AG04450 (cell line): Measurements from ENCODE around the gene PCSK9. TPM values are rescaled to one million over a fixed set of nuclear protein-coding genes. Genes with fewer than 3 reads are reported as not detected.

Experiments used
- CTCF ChIA-PET: fragments of 300-600, 350-600 bp; formaldehyde crosslinking; extraction: SDS; loops from one replicate; lab custom pipeline; 2022; ENCODE audit warnings: antibody characterized with exemption, inconsistent platforms; lab: Charles Lee
- POLR2A ChIA-PET: fragments of 350-600 bp; formaldehyde crosslinking; extraction: SDS; loops from one replicate; lab custom pipeline; 2021; ENCODE audit warnings: antibody characterized with exemption, inconsistent platforms; lab: Yijun Ruan, JAX
- DNase-seq: peaks from one replicate; pipeline ENCODE4 v3.0.0-alpha.2; 2011; ENCODE audit warnings: low read depth, low spot score
- H3K27ac ChIP-seq: one replicate; pipeline ENCODE4 v1.5.1; 2012; ENCODE audit warnings: low read depth, low read length, control low read depth
- H3K27me3 ChIP-seq: one replicate; pipeline ENCODE4 v1.6.0; 2012; ENCODE audit warnings: low read length; ENCODE audit not compliant: control insufficient read depth, insufficient read depth
- H3K4me3 ChIP-seq: 2 replicates; pipeline ENCODE4 v1.5.1; 2011; ENCODE audit warnings: mild to moderate bottlenecking, low read depth, low read length, control low read depth
- H3K9me3 ChIP-seq: 2 replicates; pipeline ENCODE4 v1.5.1; 2012; ENCODE audit warnings: low read length; ENCODE audit not compliant: control insufficient read depth, insufficient read depth
- CTCF ChIP-seq: IDR thresholded peaks from 2 replicates; pipeline ENCODE4 v1.5.1; 2011; ENCODE audit warnings: low read depth, low read length, control low read depth, inconsistent platforms
- polyA plus RNA-seq: library from polyadenylated mRNA; depleted of rRNA; stranded (reverse); fragments of >200 nt; gene quantifications from 2 replicates; pipeline ENCODE4 v1.2.3, GENCODE V29; 2011

Gene PCSK9
- polyA plus RNA-seq, 1 experiment = 0.06 TPM

GRCh38 chr1:55012661-55013060 is 26.7 kb upstream of the PCSK9 start:
- H3K27me3 ChIP-seq = peaks cover 40% of the 10 kb centered on the region
- no peak for DNase-seq
- ChIA-PET POLR2A (no interaction called here), CTCF (interaction anchor here (2.1 kb wide), 1 partner anchor 10 kb away, joined by 7 read pairs; no protein-coding TSS in a partner anchor)
- H3K9me3 ChIP-seq = peaks cover 14% of the 10 kb centered on the region
- no peak overlapping the region for H3K27ac ChIP-seq
- H3K4me3 ChIP-seq = no peak overlapping the region
- TF ChIP-seq CTCF = no peak

- CTCF ChIA-PET = interaction anchor here (3.1 to 10.5 kb wide), 2 partner anchors 19 to 68 kb away, joined by 12 to 360 read pairs; no protein-coding TSS in a partner anchor
- POLR2A ChIA-PET = interaction anchor here (1.5 kb wide), 1 partner anchor 65 kb away, joined by 3 read pairs; no protein-coding TSS in a partner anchor
- DNase-seq = no peak
Measured at GRCh38 chr1:55015123-55015522, 24.2 kb upstream of the PCSK9 start.

GRCh38 chr1:55015731-55016620 is 23.4 kb upstream of the PCSK9 start:
- Histone ChIP-seq H3K27me3 (peaks cover 66% of the 10 kb centered on the region), H3K9me3 (peaks cover 3% of the 10 kb centered on the region; the same call in 1 of the 2 replicates), H3K27ac (no peak overlapping the region), H3K4me3 (no peak overlapping the region)
- POLR2A ChIA-PET = interaction anchor here (1.5 kb wide), 1 partner anchor 66 kb away, joined by 3 read pairs; no protein-coding TSS in a partner anchor
- CTCF ChIA-PET = interaction anchor here (1.3 to 10.5 kb wide), 3 partner anchors 8 to 68 kb away, joined by 6 to 360 read pairs (median 12); no protein-coding TSS in a partner anchor
- no peak for TF ChIP-seq CTCF
- DNase-seq = no peak

More at GRCh38 chr1:55015123-55015522, 24.2 kb upstream of the PCSK9 start:
- peaks cover 3% of the 10 kb centered on the region; the same call in 1 of the 2 replicates for H3K9me3 ChIP-seq
- peaks cover 59% of the 10 kb centered on the region for H3K27me3 ChIP-seq
- TF ChIP-seq CTCF = no peak
- H3K4me3 ChIP-seq = no peak overlapping the region
- no peak overlapping the region for H3K27ac ChIP-seq

- DNase-seq = no peak
- ChIA-PET POLR2A (no interaction called here), CTCF (interaction anchor here (0.7 to 10.5 kb wide), 2 partner anchors 71 to 258 kb away, joined by 3 to 360 read pairs; no protein-coding TSS in a partner anchor)
- TF ChIP-seq CTCF = no peak
- Histone ChIP-seq H3K27ac (no peak overlapping the region), H3K9me3 (peaks cover 3% of the 10 kb centered on the region; the same call in 1 of the 2 replicates), H3K27me3 (peaks cover 55% of the 10 kb centered on the region), H3K4me3 (no peak overlapping the region)
Measured at GRCh38 chr1:55018395-55018794, 21.0 kb upstream of the PCSK9 start.
